C4-2B (cell line): ENCODE measurements around the gene TSPAN2.

ENCODE experiments used
- H3K27ac ChIP-seq: fragments of 450-650 bp; 2 replicates; pipeline ENCODE4 v1.5.1; 2017
- ZFX ChIP-seq: fragments of 450-650 bp; IDR thresholded peaks from 2 replicates; pipeline ENCODE4 v1.6.1; 2017
- TF ChIP-seq, protein P1 (sequence below): fragments of 450-650 bp; conservative IDR thresholded peaks from 2 replicates; pipeline ENCODE4 v1.5.1; 2017; ENCODE audit warnings: mild to moderate bottlenecking

The TSPAN2 gene

DNA sequence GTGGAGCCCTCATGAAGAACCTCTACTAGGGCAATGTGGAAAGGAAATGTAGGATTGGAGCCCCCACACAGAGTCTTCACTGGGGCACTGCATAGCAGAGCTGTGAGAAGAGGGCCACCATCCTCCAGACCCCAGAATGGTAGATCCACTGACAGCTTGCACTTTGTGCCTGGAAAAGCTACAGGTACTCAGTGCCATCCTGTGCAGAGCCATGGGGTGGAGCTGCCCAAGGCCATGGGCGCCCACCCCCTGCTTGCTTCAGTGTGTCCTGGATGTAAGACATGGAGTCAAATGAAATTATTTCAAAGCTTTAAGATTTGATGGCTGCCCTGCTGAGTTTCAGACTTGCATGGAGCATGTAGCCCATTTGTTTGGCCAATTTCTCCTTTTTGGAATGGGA, 76.9 kb downstream of the TSPAN2 start:
- TF ChIP-seq ZFX = no peak
- TF ChIP-seq, protein P1, sequence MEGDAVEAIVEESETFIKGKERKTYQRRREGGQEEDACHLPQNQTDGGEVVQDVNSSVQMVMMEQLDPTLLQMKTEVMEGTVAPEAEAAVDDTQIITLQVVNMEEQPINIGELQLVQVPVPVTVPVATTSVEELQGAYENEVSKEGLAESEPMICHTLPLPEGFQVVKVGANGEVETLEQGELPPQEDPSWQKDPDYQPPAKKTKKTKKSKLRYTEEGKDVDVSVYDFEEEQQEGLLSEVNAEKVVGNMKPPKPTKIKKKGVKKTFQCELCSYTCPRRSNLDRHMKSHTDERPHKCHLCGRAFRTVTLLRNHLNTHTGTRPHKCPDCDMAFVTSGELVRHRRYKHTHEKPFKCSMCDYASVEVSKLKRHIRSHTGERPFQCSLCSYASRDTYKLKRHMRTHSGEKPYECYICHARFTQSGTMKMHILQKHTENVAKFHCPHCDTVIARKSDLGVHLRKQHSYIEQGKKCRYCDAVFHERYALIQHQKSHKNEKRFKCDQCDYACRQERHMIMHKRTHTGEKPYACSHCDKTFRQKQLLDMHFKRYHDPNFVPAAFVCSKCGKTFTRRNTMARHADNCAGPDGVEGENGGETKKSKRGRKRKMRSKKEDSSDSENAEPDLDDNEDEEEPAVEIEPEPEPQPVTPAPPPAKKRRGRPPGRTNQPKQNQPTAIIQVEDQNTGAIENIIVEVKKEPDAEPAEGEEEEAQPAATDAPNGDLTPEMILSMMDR = no peak
- no peak overlapping the region for H3K27ac ChIP-seq

DNA sequence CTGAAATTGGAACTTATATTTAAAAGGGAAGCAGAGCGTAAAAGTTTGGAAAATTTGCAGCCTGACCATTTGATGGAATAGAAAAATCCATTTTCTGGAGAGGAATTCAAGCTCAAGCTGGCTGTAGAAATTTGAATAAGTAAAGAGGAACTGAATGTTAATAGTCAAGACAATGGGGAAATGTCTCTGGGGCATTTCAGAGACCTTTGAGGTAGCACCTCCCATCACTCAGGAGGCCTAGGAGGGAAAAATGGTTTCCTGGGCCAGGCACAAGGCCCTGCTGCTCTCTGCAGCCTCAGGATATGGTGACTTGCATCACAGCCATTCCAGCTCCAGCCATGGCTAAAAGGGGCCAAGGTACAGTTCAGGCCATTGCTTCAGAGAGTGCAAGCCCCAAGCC, 77.3 kb downstream of the TSPAN2 start:
- no peak overlapping the region for H3K27ac ChIP-seq
- TF ChIP-seq, protein P1 = no peak
- no peak for TF ChIP-seq ZFX

DNA sequence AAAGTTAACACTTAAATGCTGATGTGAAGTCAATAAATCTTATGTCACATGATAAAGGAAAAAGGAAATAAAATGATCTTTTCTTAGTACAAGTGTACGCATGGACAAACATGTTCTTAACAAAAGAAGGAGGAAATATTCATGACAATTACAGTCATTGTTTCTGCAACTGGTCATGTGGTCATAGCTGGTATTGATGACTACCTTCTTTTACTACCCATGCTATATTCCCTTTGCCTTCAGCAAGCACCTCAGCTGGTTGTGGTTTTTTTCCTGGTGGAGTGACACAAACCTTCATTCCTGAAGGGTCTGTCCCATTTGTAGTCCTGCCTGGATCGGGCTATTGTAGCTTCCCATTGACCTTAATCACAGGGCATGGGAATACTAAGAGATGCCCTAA, 83.1 kb downstream of the TSPAN2 start:
- H3K27ac ChIP-seq = no peak overlapping the region
- no peak for TF ChIP-seq ZFX
- TF ChIP-seq, protein P1 = no peak
